OCI-LY1 (cell line): ENCODE data around the gene QRSL1.
A peak's percentile ranks its signal among the peaks of the same experiment; 100 is the strongest.

Source experiments
- H2AFZ ChIP-seq: fragments of 200-600 bp; sonication (generic), shearing (Covaris generic); 2 replicates; pipeline ENCODE4 v1.6.0; 2014; ENCODE audit warnings: antibody characterized with exemption, mild to moderate bottlenecking, low read length
- H3F3A ChIP-seq: fragments of 200-600 bp; sonication (generic), shearing (Covaris generic); 2 replicates; pipeline ENCODE4 v1.6.0; 2014; ENCODE audit warnings: mild to moderate bottlenecking, antibody characterized with exemption, low read length, moderate library complexity; ENCODE audit not compliant: insufficient read depth
- H3K27ac ChIP-seq: fragments of 200-600 bp; sonication (generic); 2 replicates; pipeline ENCODE4 v1.5.1; 2014; ENCODE audit warnings: low read length, mixed run types, mild to moderate bottlenecking, low read depth; ENCODE audit not compliant: poor library complexity, severe bottlenecking
- H3K27me3 ChIP-seq: fragments of 200-600 bp; sonication (generic); 2 replicates; pipeline ENCODE4 v1.6.0; 2014; ENCODE audit warnings: antibody characterized with exemption, mild to moderate bottlenecking, low read length, moderate library complexity; ENCODE audit not compliant: insufficient read depth
- H3K36me3 ChIP-seq: fragments of 200-600 bp; sonication (generic); 2 replicates; pipeline ENCODE4 v1.6.1; 2014; ENCODE audit warnings: mild to moderate bottlenecking, antibody characterized with exemption, low read length, moderate library complexity, mixed read lengths; ENCODE audit not compliant: insufficient read depth
- H3K4me1 ChIP-seq: fragments of 200-600 bp; sonication (generic); 2 replicates; pipeline ENCODE4 v1.5.1; 2014; ENCODE audit warnings: mild to moderate bottlenecking, low read length, moderate library complexity; ENCODE audit not compliant: insufficient read depth, severe bottlenecking
- H3K4me2 ChIP-seq: fragments of 200-600 bp; sonication (generic), shearing (Covaris generic); 2 replicates; pipeline ENCODE4 v1.6.1; 2014; ENCODE audit warnings: low read length
- H3K4me3 ChIP-seq: fragments of 200-600 bp; sonication (generic); 2 replicates; pipeline ENCODE4 v1.5.1; 2014; ENCODE audit warnings: low read length, low read depth, mild to moderate bottlenecking, mixed read lengths; ENCODE audit not compliant: poor library complexity, severe bottlenecking
- H3K79me2 ChIP-seq: fragments of 200-600 bp; shearing (Covaris generic); 2 replicates; pipeline ENCODE4 v1.6.1; 2016; ENCODE audit warnings: mixed run types, low read length, mixed read lengths; ENCODE audit not compliant: insufficient read depth
- H3K9ac ChIP-seq: fragments of 200-600 bp; sonication (generic), shearing (Covaris generic); 2 replicates; pipeline ENCODE4 v1.6.1; 2014; ENCODE audit warnings: mild to moderate bottlenecking, low read length, mixed read lengths
- H3K9me2 ChIP-seq: fragments of 200-600 bp; sonication (generic), shearing (Covaris generic); 2 replicates; pipeline ENCODE4 v1.6.1; 2014; ENCODE audit warnings: low read depth, mild to moderate bottlenecking, low read length, mixed read lengths
- H3K9me3 ChIP-seq: fragments of 200-600 bp; shearing (Covaris generic); 2 replicates; pipeline ENCODE4 v1.6.1; 2014; ENCODE audit warnings: low read length, mixed read lengths
- H4K20me1 ChIP-seq: fragments of 200-600 bp; sonication (generic), shearing (Covaris generic); 2 replicates; pipeline ENCODE4 v1.6.0; 2016; ENCODE audit warnings: mild to moderate bottlenecking, low read length; ENCODE audit not compliant: insufficient read depth
- CTCF ChIP-seq: fragments of 200-600 bp; sonication (generic), shearing (Covaris generic); IDR thresholded peaks from 2 replicates; pipeline ENCODE4 v1.5.1; 2017; ENCODE audit warnings: mild to moderate bottlenecking, antibody characterized with exemption, low read length, moderate library complexity, mixed read lengths
- EZH2 ChIP-seq: fragments of 200-600 bp; sonication (generic), shearing (Covaris generic); IDR thresholded peaks from 2 replicates; pipeline ENCODE4 v1.8.0; 2017; ENCODE audit warnings: borderline replicate concordance, mixed run types, mild to moderate bottlenecking, antibody characterized with exemption, low read length, moderate library complexity, mixed read lengths

QRSL1 gene

GRCh38 chr6:106674541-106675229 lies 45.3 kb downstream of the QRSL1 start:
- H3K27me3 ChIP-seq: no peaks in the 10 kb centered on the region
- no peak overlapping the region for H2AFZ ChIP-seq
- H3K79me2 ChIP-seq: no peaks in the 10 kb centered on the region
- H3F3A ChIP-seq: 0 out of 2 replicates have a peak, but pooled peaks cover 6% of the 10 kb centered on the region
- no peaks in the 10 kb centered on the region for H3K9me3 ChIP-seq
- peaks cover 44% of the 10 kb centered on the region for H3K4me1 ChIP-seq
- H3K36me3 ChIP-seq: no peaks in the 10 kb centered on the region
- peak overlapping the region; percentile 90 for H3K27ac ChIP-seq
- no peak overlapping the region for H3K4me3 ChIP-seq
- no peaks in the 10 kb centered on the region for H3K9me2 ChIP-seq
- no peak overlapping the region for H3K9ac ChIP-seq
- TF ChIP-seq EZH2 (no peak), CTCF (no peak)
- no peak overlapping the region for H3K4me2 ChIP-seq
- H4K20me1 ChIP-seq: no peaks in the 10 kb centered on the region

- H3K9me3 ChIP-seq: no peaks in the 10 kb centered on the region
- H3K79me2 ChIP-seq: no peaks in the 10 kb centered on the region
- H4K20me1 ChIP-seq: no peaks in the 10 kb centered on the region
- H2AFZ ChIP-seq: no peak overlapping the region
- H3K36me3 ChIP-seq: no peaks in the 10 kb centered on the region
- H3K9ac ChIP-seq: peak overlapping the region; percentile 35; the same call in 1 of the 2 replicates
- TF ChIP-seq CTCF: no peak
- no peak for TF ChIP-seq EZH2
- H3K4me1 ChIP-seq: peaks cover 39% of the 10 kb centered on the region
- peak overlapping the region; percentile 90 for H3K27ac ChIP-seq
- H3F3A ChIP-seq: peaks cover 6% of the 10 kb centered on the region; the same call in 1 of the 2 replicates
- peak overlapping the region; percentile 36 for H3K4me2 ChIP-seq
- no peaks in the 10 kb centered on the region for H3K9me2 ChIP-seq
- peak overlapping the region; percentile 8 for H3K4me3 ChIP-seq
- H3K27me3 ChIP-seq: no peaks in the 10 kb centered on the region
Measured at GRCh38 chr6:106677282-106677681, 47.9 kb downstream of the QRSL1 start.

GRCh38 chr6:106684011-106684410 lies 54.6 kb downstream of the QRSL1 start:
- H3K79me2 ChIP-seq: no peaks in the 10 kb centered on the region
- H3K27ac ChIP-seq: peak overlapping the region; percentile 84
- no peaks in the 10 kb centered on the region for H3K36me3 ChIP-seq
- H2AFZ ChIP-seq: no peak overlapping the region
- H3K27me3 ChIP-seq: no peaks in the 10 kb centered on the region
- H3K9ac ChIP-seq: peak overlapping the region; percentile 52
- no peak overlapping the region; the same call in 1 of the 2 replicates for H3K4me2 ChIP-seq
- TF ChIP-seq EZH2: no peak
- no peak for TF ChIP-seq CTCF
- no peaks in the 10 kb centered on the region for H3K9me2 ChIP-seq
- H3K4me3 ChIP-seq: no peak overlapping the region
- H4K20me1 ChIP-seq: no peaks in the 10 kb centered on the region
- H3K9me3 ChIP-seq: no peaks in the 10 kb centered on the region
- H3K4me1 ChIP-seq: peaks cover 52% of the 10 kb centered on the region
- H3F3A ChIP-seq: no peaks in the 10 kb centered on the region; the same call in 1 of the 2 replicates
